Ectodermal cell (in vitro differentiated cells): ENCODE measurements around the gene BAG1.

ENCODE experiments used
- H3K27ac ChIP-seq: 2 replicates; pipeline ENCODE4 v1.7.0; 2013; ENCODE audit warnings: mild to moderate bottlenecking, low read depth, low read length; ENCODE audit not compliant: insufficient read depth, poor library complexity, severe bottlenecking
- H3K27me3 ChIP-seq: 2 replicates; pipeline ENCODE4 v1.7.0; 2013; ENCODE audit warnings: mild to moderate bottlenecking, low read length; ENCODE audit not compliant: insufficient read depth, control insufficient read depth, poor library complexity, severe bottlenecking
- H3K36me3 ChIP-seq: one replicate; pipeline ENCODE4 v1.7.0; 2013; ENCODE audit warnings: low read length; ENCODE audit not compliant: control insufficient read depth, insufficient read depth
- H3K4me1 ChIP-seq: one replicate; pipeline ENCODE4 v1.7.0; 2013; ENCODE audit warnings: low read length; ENCODE audit not compliant: control insufficient read depth, insufficient read depth
- H3K4me3 ChIP-seq: 2 replicates; pipeline ENCODE4 v1.7.0; 2013; ENCODE audit warnings: low read depth, low read length, control low read depth; ENCODE audit not compliant: insufficient read depth
- H3K9me3 ChIP-seq: 2 replicates; pipeline ENCODE4 v1.7.0; 2013; ENCODE audit warnings: mild to moderate bottlenecking, low read length, moderate library complexity; ENCODE audit not compliant: control insufficient read depth
- WGBS, 2 experiments: methylation state at CpG; one replicate each; pipeline ENCODE4 v1.1.7; 2013; ENCODE audit warnings: missing lambda C conversion rate in 2 of 2; 5-methylcytosine and 5-hydroxymethylcytosine counted together

Gene BAG1

GRCh38 chr9:33248606-33249005, 15.9 kb downstream of the BAG1 start:
- no peak overlapping the region for H3K27ac ChIP-seq
- H3K27me3 ChIP-seq = no peaks in the 10 kb centered on the region
- no peaks in the 10 kb centered on the region for H3K9me3 ChIP-seq
- no peaks in the 10 kb centered on the region for H3K4me1 ChIP-seq
- no peak overlapping the region for H3K4me3 ChIP-seq
- WGBS, 2 experiments = 86 to 90% methylated on average over 3 of the region's 3 CpGs
- H3K36me3 ChIP-seq = peaks cover 4% of the 10 kb centered on the region

DNA sequence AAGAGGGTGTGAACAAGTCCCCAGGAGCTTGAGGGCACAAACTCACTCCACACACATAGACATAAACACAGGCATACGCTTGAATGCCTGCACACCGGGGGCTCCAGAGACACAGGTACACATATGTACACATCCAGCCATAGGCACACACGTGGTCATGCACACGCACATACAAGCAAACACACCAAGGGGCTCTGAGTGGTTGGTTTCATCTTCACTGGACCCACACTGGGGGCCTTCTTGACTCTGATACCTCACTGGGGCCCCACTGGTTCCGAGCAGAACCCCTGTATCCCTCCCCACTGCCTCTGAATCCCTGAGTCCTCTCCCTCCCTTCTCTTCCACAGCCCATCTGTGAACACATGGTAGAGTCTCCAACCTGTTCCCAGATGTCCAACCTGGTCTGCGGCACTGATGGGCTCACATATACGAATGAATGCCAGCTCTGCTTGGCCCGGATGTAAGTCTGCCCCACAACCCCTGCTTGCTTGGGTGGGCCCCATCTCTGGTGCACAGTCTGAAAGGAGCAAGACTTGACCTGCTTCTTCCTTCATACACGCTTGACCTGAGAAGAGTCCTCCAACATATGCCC, 18.1 kb downstream of the BAG1 start:
- Histone ChIP-seq H3K27ac (no peak overlapping the region), H3K27me3 (no peaks in the 10 kb centered on the region), H3K4me3 (no peak overlapping the region), H3K9me3 (no peaks in the 10 kb centered on the region), H3K36me3 (no peaks in the 10 kb centered on the region), H3K4me1 (no peaks in the 10 kb centered on the region)
- 93% methylated on average over 9 of the region's 9 CpGs for WGBS, 2 experiments

- 83 to 90% methylated on average over 2 of the region's 2 CpGs for WGBS, 2 experiments
- H3K27me3 ChIP-seq = no peaks in the 10 kb centered on the region
- no peak overlapping the region for H3K4me3 ChIP-seq
- no peak overlapping the region for H3K27ac ChIP-seq
- H3K9me3 ChIP-seq = no peaks in the 10 kb centered on the region
- no peaks in the 10 kb centered on the region for H3K4me1 ChIP-seq
- no peaks in the 10 kb centered on the region for H3K36me3 ChIP-seq
Measured at GRCh38 chr9:33245341-33245740, 19.2 kb downstream of the BAG1 start.

- no peak overlapping the region for H3K27ac ChIP-seq
- no peaks in the 10 kb centered on the region for H3K27me3 ChIP-seq
- H3K36me3 ChIP-seq = no peaks in the 10 kb centered on the region
- H3K4me3 ChIP-seq = no peak overlapping the region
- H3K4me1 ChIP-seq = no peaks in the 10 kb centered on the region
- 87 to 91% methylated on average over 7 of the region's 9 CpGs for WGBS, 2 experiments
- no peaks in the 10 kb centered on the region for H3K9me3 ChIP-seq
Measured at GRCh38 chr9:33244137-33244784, 20.2 kb downstream of the BAG1 start.

DNA sequence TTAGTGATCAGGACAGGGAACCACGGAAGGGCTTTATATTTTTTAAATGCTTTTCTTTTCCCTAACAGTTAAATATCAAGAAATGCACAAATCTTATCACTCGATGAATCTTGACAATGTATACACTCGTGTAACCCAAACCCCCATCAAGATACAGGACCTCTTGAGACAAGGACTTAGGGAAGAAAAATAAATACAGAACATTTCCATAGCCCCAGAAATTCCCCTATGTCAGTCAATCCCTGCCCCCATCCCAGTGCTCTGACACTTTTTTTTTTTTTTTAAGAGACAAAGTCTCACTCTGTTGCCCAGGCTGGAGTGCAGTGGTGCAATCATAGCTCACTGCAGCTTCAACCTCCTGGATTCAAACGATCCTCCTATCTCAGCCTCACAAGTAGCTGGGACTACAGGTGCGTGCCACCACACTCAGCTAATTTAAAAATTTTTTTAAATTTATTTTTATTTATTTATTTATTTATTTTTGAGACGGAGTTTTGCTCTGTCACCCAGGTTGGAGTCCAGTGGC, 21.8 kb downstream of the BAG1 start:
- Histone ChIP-seq H3K36me3 (no peaks in the 10 kb centered on the region), H3K9me3 (no peaks in the 10 kb centered on the region), H3K27me3 (no peaks in the 10 kb centered on the region), H3K4me3 (no peak overlapping the region), H3K27ac (no peak overlapping the region), H3K4me1 (no peaks in the 10 kb centered on the region)
- WGBS, 2 experiments = 83 to 95% methylated on average over 6 of the region's 6 CpGs

DNA sequence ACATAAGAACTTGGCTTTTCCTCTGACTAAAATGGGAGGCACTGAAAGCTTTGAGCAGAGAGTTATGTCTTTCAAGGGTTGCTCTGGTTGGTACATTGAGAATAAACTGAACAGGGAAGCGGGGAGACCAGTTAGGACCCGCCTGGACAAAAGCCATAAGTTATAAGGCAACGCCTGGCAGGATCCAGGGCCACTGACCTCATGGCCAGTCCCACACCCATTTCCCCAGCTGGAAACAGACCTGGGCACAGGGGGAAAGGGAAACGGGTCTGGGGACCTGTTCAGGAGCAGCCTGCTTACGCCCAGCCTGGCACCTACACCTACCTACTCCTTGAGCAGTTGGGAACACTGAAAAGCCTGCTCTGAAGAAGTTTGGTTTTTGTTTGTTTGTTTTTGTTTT, 23.2 kb downstream of the BAG1 start:
- Histone ChIP-seq H3K27me3 (no peaks in the 10 kb centered on the region), H3K36me3 (no peaks in the 10 kb centered on the region), H3K4me3 (no peak overlapping the region), H3K4me1 (no peaks in the 10 kb centered on the region), H3K27ac (no peak overlapping the region), H3K9me3 (no peaks in the 10 kb centered on the region)
- WGBS, 2 experiments = 88% methylated on average over 5 of the region's 5 CpGs

DNA sequence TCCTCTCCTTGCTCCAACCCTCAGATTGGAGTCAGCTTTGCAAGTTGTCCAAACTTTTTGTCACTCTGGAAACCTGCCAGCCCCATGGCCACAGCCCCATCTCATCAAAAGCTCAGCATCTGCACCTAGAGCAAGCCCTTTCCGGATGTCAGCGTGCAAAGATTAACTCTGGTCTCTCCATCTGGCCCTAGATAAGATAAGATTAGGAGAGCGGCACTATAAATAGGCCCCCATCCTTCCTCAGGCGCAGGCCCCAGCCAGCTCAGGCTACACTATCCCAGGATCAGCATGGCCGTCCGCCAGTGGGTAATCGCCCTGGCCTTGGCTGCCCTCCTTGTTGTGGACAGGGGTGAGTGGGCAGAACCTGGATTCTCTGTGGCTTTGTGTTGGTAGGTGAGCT, 24.6 kb downstream of the BAG1 start, which contains the start of gene SPINK4:
Gene SPINK4 (plus strand): TSS at position 247 of the 400 bp plus-strand sequence. CDS start 42 bp downstream, at position 289.
- no peak within 1 kb of the TSS for H3K4me3 ChIP-seq
- no peaks in the 10 kb centered on the region for H3K27me3 ChIP-seq
- WGBS, 2 experiments = 91 to 93% methylated on average over 7 of the region's 7 CpGs
- H3K36me3 ChIP-seq = no peaks in the 10 kb centered on the region
- no peaks in the 10 kb centered on the region for H3K4me1 ChIP-seq
- no peak within 1 kb of the TSS for H3K27ac ChIP-seq
- H3K9me3 ChIP-seq = no peaks in the 10 kb centered on the region

DNA sequence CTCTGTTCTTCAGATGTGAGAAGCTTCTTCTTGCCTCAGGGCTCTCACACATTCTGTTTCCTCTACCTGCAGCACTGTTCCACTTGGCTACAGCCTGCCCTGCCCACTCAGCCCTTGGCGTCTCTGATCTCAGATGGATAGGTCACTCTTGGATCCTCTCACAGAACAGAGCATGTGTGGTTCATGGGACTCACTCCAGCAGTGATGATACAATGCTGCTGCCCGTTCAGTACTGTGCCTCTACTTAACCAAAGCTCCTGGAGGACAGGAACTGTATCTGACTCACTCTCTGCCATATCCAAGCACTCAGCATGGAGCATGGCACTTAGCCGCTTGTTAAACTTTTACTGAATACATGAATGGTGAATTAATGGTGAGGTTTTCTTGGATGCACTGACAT, 27.9 kb downstream of the BAG1 start:
- Histone ChIP-seq H3K4me1 (no peaks in the 10 kb centered on the region), H3K27ac (no peak overlapping the region), H3K9me3 (no peaks in the 10 kb centered on the region), H3K27me3 (peaks cover 10% of the 10 kb centered on the region), H3K36me3 (no peaks in the 10 kb centered on the region), H3K4me3 (no peak overlapping the region)
- 80 to 83% methylated on average over 3 of the region's 3 CpGs for WGBS, 2 experiments

- 81 to 85% methylated on average over 8 to 9 of the region's 9 CpGs for WGBS, 2 experiments
- H3K9me3 ChIP-seq = no peaks in the 10 kb centered on the region
- H3K4me3 ChIP-seq = no peak overlapping the region
- H3K27me3 ChIP-seq = peaks cover 10% of the 10 kb centered on the region
- no peaks in the 10 kb centered on the region for H3K36me3 ChIP-seq
- H3K4me1 ChIP-seq = no peaks in the 10 kb centered on the region
- H3K27ac ChIP-seq = no peak overlapping the region
Measured at GRCh38 chr9:33234511-33235467, 29.7 kb downstream of the BAG1 start.
